H1 (cell line): ENCODE results near the gene TENT4A. TPM values are rescaled to one million over a fixed set of nuclear protein-coding genes. Genes with fewer than 3 reads are reported as not detected.

Source experiments
- SP2 ChIP-seq: IDR thresholded peaks from 2 replicates; pipeline ENCODE4 v1.6.1; 2012; ENCODE audit warnings: mild to moderate bottlenecking, low read length, inconsistent platforms
- polyA plus RNA-seq, 7 experiments: library from polyadenylated mRNA; depleted of rRNA in 3 of 7; stranded (reverse) in 5 of 7; unstranded in 2 of 7; fragments of >200 nt in 5 of 7; fragments of 200-250 nt in 2 of 7; gene quantifications; 1 replicate in 5 of 7; 2 replicates in 1 of 7; 4 replicates in 1 of 7; pipeline versions ENCODE4 v1.2.1 to v1.2.3, GENCODE V29; 2011 to 2013; ENCODE audit warnings: missing spikeins in 2 of 7, mixed read lengths in 2 of 7
- total RNA-seq: library from RNA; stranded (reverse); fragmentation: NEBNext Ultra II Directional; extraction: Animal tissue kit (Norgen Biotek cat#: 25700); gene quantifications from 2 replicates; pipeline ENCODE4 v1.2.1, GENCODE V29; 2021

Gene TENT4A
- total and polyA plus RNA-seq, 2 of the 8 experiments (the other 6 are each of a cell fraction or from before 2014, with no cell fraction given), result 8.9 to 25.1 TPM

- no peak for TF ChIP-seq SP2
Measured at GRCh38 chr5:6748142-6748541, 34.9 kb downstream of the TENT4A start (continued).
